ENCODE data around the gene PPM1A. TPM values are rescaled to one million over a fixed set of nuclear protein-coding genes. Genes with fewer than 3 reads are reported as not detected.
A peak's percentile ranks its signal among the peaks of the same experiment; 100 is the strongest.

Gene PPM1A
- total RNA-seq, 4 donors from 2014 or later, result 41.9 to 65.8 (median 44.5) TPM

DNA sequence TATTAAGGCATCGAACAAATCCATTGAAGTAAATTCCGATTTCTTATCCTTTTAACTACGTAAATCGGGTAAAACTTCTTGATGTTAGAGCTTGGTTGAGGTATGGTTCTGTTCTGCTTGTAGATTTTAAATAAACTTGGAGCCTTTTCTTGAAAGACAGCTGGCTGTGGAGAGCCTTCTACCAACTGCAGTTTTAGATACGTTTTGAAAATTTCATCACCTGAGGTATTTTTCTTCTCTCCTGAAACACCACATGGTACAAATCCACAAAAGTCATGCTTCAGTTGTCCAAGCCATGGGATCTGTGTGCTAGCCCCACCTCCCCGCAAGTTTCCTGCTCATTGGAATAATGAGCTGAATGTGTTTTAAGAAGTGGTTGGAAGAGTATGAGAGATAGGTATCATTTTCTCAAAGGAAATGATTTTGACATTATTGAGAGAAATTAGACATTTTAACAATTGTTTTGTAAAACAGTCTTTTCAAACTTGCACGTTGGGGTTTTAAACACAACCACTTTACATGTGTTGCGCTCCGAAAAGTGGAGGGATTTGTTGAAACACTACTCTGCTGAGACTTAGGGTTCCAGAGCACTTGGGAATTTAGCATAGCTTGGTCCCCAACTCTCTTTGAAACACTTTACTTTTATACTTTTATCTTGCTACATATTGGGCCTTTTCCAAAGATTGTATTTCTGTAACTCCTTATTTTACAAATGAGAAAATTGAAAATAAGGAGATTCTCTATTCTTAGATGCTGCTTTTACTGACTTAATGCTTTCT, 1.4 kb downstream of the PPM1A start:
- H3K4me1 ChIP-seq, result peaks cover 37 to 38% of the 10 kb centered on the region in 2 donors
- TF ChIP-seq POLR2A (IDR thresholded peaks at IDR 0.05) (peak in 1 of 2 donors; percentile 43), CTCF (IDR thresholded peaks at IDR 0.05) (no peak)
- no peaks in the 10 kb centered on the region for H3K27me3 ChIP-seq
- no peaks in the 10 kb centered on the region for H3K36me3 ChIP-seq
- H3K9me3 ChIP-seq, result no peaks in the 10 kb centered on the region
- peak overlapping the region; percentile 5 to 86 (median 20) for H3K4me3 ChIP-seq (replicated peaks in 1 of 3)
- intact Hi-C loops (cut with DNase I), result no loop called here
- 17% methylated on average over 9 of the region's 9 CpGs for WGBS, 2 donors
- DNase-seq, result peak; percentile 40 to 49
- H3K27ac ChIP-seq, result peak overlapping the region; percentile 39 to 100 (median 96)

DNA sequence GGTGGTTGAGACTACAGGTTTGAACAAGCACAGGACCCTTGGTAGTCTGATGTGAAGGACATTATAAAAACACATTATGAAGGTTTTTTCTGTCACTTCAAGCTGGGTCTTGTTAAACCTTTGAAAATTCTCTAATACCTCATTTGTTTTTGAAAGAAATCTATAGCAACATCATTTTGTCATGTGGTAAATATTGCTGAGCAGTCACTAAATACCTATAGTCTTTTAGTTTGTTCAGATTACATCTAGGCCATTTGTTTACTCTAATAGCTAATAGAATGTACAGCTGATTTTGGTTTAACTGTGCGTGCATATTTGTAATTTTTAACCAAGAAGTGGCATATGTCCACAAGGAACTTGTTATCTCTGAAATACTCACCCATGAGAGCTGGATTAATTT, 2.9 kb downstream of the PPM1A start:
- intact Hi-C loops (cut with DNase I), result no loop called here
- no peak overlapping the region for H3K4me3 ChIP-seq (replicated peaks in 1 of 3)

GRCh38 chr14:60252630-60253029, 3.6 kb downstream of the PPM1A start:
- no peaks in the 10 kb centered on the region for H3K27me3 ChIP-seq
- DNase-seq, result no peak
- intact Hi-C loops (cut with DNase I), result no loop called here
- H3K36me3 ChIP-seq, result no peaks in the 10 kb centered on the region
- peaks cover 37 to 39% of the 10 kb centered on the region in 2 donors for H3K4me1 ChIP-seq
- 93 to 95% methylated on average over 2 of the region's 2 CpGs for WGBS, 2 donors
- no peaks in the 10 kb centered on the region for H3K9me3 ChIP-seq
- TF ChIP-seq CTCF (IDR thresholded peaks at IDR 0.05) (no peak), POLR2A (IDR thresholded peaks at IDR 0.05) (no peak)
- H3K27ac ChIP-seq, result no peak overlapping the region
- H3K4me3 ChIP-seq (replicated peaks in 1 of 3), result no peak overlapping the region

More for the DNA sequence above, 2.9 kb downstream of the PPM1A start:
- no peak for TF ChIP-seq POLR2A (IDR thresholded peaks at IDR 0.05)
- TF ChIP-seq CTCF (IDR thresholded peaks at IDR 0.05), result no peak
- H3K27ac ChIP-seq, result no peak overlapping the region
- H3K27me3 ChIP-seq, result no peaks in the 10 kb centered on the region
- 87 to 92% methylated on average over 1 of the region's 1 CpG for WGBS, 2 donors
- H3K36me3 ChIP-seq, result no peaks in the 10 kb centered on the region
- DNase-seq, result no peak
- H3K9me3 ChIP-seq, result no peaks in the 10 kb centered on the region
- H3K4me1 ChIP-seq, result peaks cover 37 to 38% of the 10 kb centered on the region in 2 donors

DNA sequence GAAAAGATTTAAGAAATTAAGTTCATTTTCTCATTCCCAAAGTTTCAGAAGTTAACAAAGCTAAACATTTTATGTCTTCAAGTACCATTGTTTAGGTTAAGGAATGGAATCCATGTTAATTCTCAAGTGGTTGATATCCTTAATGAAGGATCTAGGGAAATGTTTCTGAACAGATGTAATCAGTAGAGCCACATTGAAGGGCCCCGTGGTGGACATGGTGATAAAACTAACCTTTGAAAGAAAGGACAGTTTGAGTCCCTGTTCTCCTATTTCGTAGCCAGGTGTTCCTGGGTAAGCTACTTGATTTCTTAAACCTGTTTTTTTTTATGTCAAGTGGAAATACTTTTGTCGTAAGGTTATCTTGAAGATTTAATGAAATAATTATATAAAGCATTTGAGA, 4.6 kb downstream of the PPM1A start:
- Histone ChIP-seq H3K9me3 (no peaks in the 10 kb centered on the region), H3K27ac (no peak overlapping the region), H3K4me1 (peaks cover 37 to 43% of the 10 kb centered on the region in 2 donors), H3K36me3 (no peaks in the 10 kb centered on the region), H3K4me3 (replicated peaks in 1 of 3) (no peak overlapping the region), H3K27me3 (no peaks in the 10 kb centered on the region)
- WGBS, 2 donors, result 41% methylated on average over 3 of the region's 3 CpGs
- TF ChIP-seq POLR2A (IDR thresholded peaks at IDR 0.05) (no peak), CTCF (IDR thresholded peaks at IDR 0.05) (no peak)
- DNase-seq, result no peak
- intact Hi-C loops (cut with DNase I), result no loop called here

GRCh38 chr14:60254176-60254575, 5.2 kb downstream of the PPM1A start:
- Histone ChIP-seq H3K27ac (no peak overlapping the region), H3K36me3 (no peaks in the 10 kb centered on the region), H3K27me3 (no peaks in the 10 kb centered on the region), H3K4me3 (replicated peaks in 1 of 3) (no peak overlapping the region), H3K4me1 (peaks cover 37 to 43% of the 10 kb centered on the region in 2 donors), H3K9me3 (no peaks in the 10 kb centered on the region)
- no peak for DNase-seq
- 73 to 80% methylated on average over 1 of the region's 1 CpG for whole genome bisulfite sequencing, 2 donors
- TF ChIP-seq CTCF (IDR thresholded peaks at IDR 0.05), result no peak
- no peak for TF ChIP-seq POLR2A (IDR thresholded peaks at IDR 0.05)
- intact Hi-C loops (cut with DNase I), result no loop called here
